ENCODE results near the gene MRPL43. TPM values are rescaled to one million over a fixed set of nuclear protein-coding genes. Genes with fewer than 3 reads are reported as not detected.
A peak's percentile ranks its signal among the peaks of the same experiment; 100 is the strongest.

The MRPL43 gene
- 86.8 TPM for polyA plus RNA-seq (2013, experiment 1 of 2)
- polyA plus RNA-seq (2013, experiment 2 of 2) = 86.1 TPM

GRCh38 chr10:100986952-100987684 lies at the start of gene MRPL43, which contains the start of gene TWNK:
MRPL43 (minus strand) TSS chr10:100987497; CDS start chr10:100987443, 54 bp downstream.
TWNK (plus strand) TSS chr10:100987543; CDS start chr10:100988211, 668 bp downstream.
- H4K91ac ChIP-seq (ENCODE audit: low read length) = peak within 1 kb of the TSS; percentile 67
- peak within 1 kb of the TSS; percentile 95 for H4K8ac ChIP-seq (ENCODE audit: low read length)
- peak within 1 kb of the TSS; percentile 60 for H3K4me2 ChIP-seq (ENCODE audit: low read length, poor library complexity, severe bottlenecking)
- H3K4me1 ChIP-seq (ENCODE audit: control insufficient read depth, insufficient read depth, low read depth, low read length) = peaks cover 24% of the 10 kb centered on the region
- DNase-seq = peak; percentile 81
- H2BK120ac ChIP-seq (ENCODE audit: low read depth, low read length) = no peak within 1 kb of the TSS
- peak within 1 kb of the TSS; percentile 90 to 93 for H3K18ac ChIP-seq (ENCODE audit: low read depth in 1 of 2, low read length in 2 of 2)
- H2BK12ac ChIP-seq (ENCODE audit: low read length in 2 of 2) = no peak within 1 kb of the TSS
- no peak within 1 kb of the TSS for H2BK5ac ChIP-seq (ENCODE audit: low read depth, low read length, poor library complexity, severe bottlenecking)
- peak within 1 kb of the TSS; percentile 92 to 94 for H3K4me3 ChIP-seq (ENCODE audit: insufficient read depth in 1 of 2, low read depth in 1 of 2, low read length in 2 of 2)
- peak within 1 kb of the TSS in 1 of 2 experiments; percentile 60 for H3K23ac ChIP-seq (ENCODE audit: low read length in 2 of 2)
- peak within 1 kb of the TSS; percentile 88 for H3K27ac ChIP-seq (ENCODE audit: low read length, poor library complexity, severe bottlenecking)
- H2BK15ac ChIP-seq (ENCODE audit: low read depth, poor library complexity, severe bottlenecking) = no peak within 1 kb of the TSS
- 2% methylated on average over 72 of the region's 75 CpGs for WGBS
- no peak within 1 kb of the TSS for H2AK5ac ChIP-seq (ENCODE audit: low read length, severe bottlenecking)
- no peaks in the 10 kb centered on the region for H3K9me3 ChIP-seq (ENCODE audit: control insufficient read depth, low read length)
- H3K4ac ChIP-seq (ENCODE audit: low read depth in 1 of 2, low read length in 2 of 2) = peak within 1 kb of the TSS; percentile 39 to 83
- peaks cover 51 to 60% of the 10 kb centered on the region in 2 experiments for H3K36me3 ChIP-seq (ENCODE audit: control insufficient read depth in 1 of 2, insufficient read depth in 2 of 2, low read depth in 1 of 2, low read length in 2 of 2)
- H3K14ac ChIP-seq (ENCODE audit: low read length in 2 of 2) = peak within 1 kb of the TSS in 1 of 2 experiments; percentile 95
- H2AFZ ChIP-seq (ENCODE audit: low read depth, low read length) = peak within 1 kb of the TSS; percentile 98
- H3K9ac ChIP-seq (ENCODE audit: low read length) = peak within 1 kb of the TSS; percentile 90
- H3K79me1 ChIP-seq (replicated peaks; ENCODE audit: low read length, poor library complexity, severe bottlenecking) = peaks cover 43% of the 10 kb centered on the region
- no peaks in the 10 kb centered on the region for H3K27me3 ChIP-seq (ENCODE audit: control insufficient read depth in 1 of 2, insufficient read depth in 1 of 2, low read length in 2 of 2)

- WGBS = 85% methylated on average over 6 of the region's 7 CpGs
- peaks cover 39% of the 10 kb centered on the region for H3K79me1 ChIP-seq (replicated peaks; ENCODE audit: low read length, poor library complexity, severe bottlenecking)
- no peak overlapping the region for H3K4me2 ChIP-seq (ENCODE audit: low read length, poor library complexity, severe bottlenecking)
These were observed 49.4 kb upstream of the MRPL43 start for GRCh38 chr10:101036726-101037125.

GRCh38 chr10:101035916-101036702 lies 48.8 kb upstream of the MRPL43 start:
- Histone ChIP-seq H3K36me3 (ENCODE audit: control insufficient read depth in 1 of 2, insufficient read depth in 2 of 2, low read depth in 1 of 2, low read length in 2 of 2) (peaks cover 61 to 62% of the 10 kb centered on the region in 2 experiments), H2BK5ac (ENCODE audit: low read depth, low read length, poor library complexity, severe bottlenecking) (no peak overlapping the region), H3K18ac (ENCODE audit: low read depth in 1 of 2, low read length in 2 of 2) (no peak overlapping the region), H3K23ac (ENCODE audit: low read length in 2 of 2) (no peak overlapping the region), H3K4me3 (ENCODE audit: insufficient read depth in 1 of 2, low read depth in 1 of 2, low read length in 2 of 2) (peak overlapping the region in 1 of 2 experiments; percentile 2), H2BK15ac (ENCODE audit: low read depth, poor library complexity, severe bottlenecking) (no peak overlapping the region), H3K9me3 (ENCODE audit: control insufficient read depth, low read length) (no peaks in the 10 kb centered on the region), H3K27me3 (ENCODE audit: control insufficient read depth in 1 of 2, insufficient read depth in 1 of 2, low read length in 2 of 2) (no peaks in the 10 kb centered on the region), H4K91ac (ENCODE audit: low read length) (no peak overlapping the region), H3K14ac (ENCODE audit: low read length in 2 of 2) (no peak overlapping the region), H3K27ac (ENCODE audit: low read length, poor library complexity, severe bottlenecking) (no peak overlapping the region), H2BK12ac (ENCODE audit: low read length in 2 of 2) (no peak overlapping the region), H2AFZ (ENCODE audit: low read depth, low read length) (no peak overlapping the region), H4K8ac (ENCODE audit: low read length) (no peak overlapping the region), H3K4me2 (ENCODE audit: low read length, poor library complexity, severe bottlenecking) (no peak overlapping the region), H3K79me1 (replicated peaks; ENCODE audit: low read length, poor library complexity, severe bottlenecking) (peaks cover 39% of the 10 kb centered on the region), H2AK5ac (ENCODE audit: low read length, severe bottlenecking) (no peak overlapping the region), H3K4ac (ENCODE audit: low read depth in 1 of 2, low read length in 2 of 2) (no peak overlapping the region), H3K9ac (ENCODE audit: low read length) (no peak overlapping the region), H2BK120ac (ENCODE audit: low read depth, low read length) (no peak overlapping the region), H3K4me1 (ENCODE audit: control insufficient read depth, insufficient read depth, low read depth, low read length) (peaks cover 6% of the 10 kb centered on the region)
- WGBS = 88% methylated on average over 10 of the region's 10 CpGs
- DNase-seq = no peak

More at GRCh38 chr10:101036726-101037125, 49.4 kb upstream of the MRPL43 start:
- Histone ChIP-seq H3K9ac (ENCODE audit: low read length) (no peak overlapping the region), H3K18ac (ENCODE audit: low read depth in 1 of 2, low read length in 2 of 2) (no peak overlapping the region), H4K8ac (ENCODE audit: low read length) (no peak overlapping the region), H3K23ac (ENCODE audit: low read length in 2 of 2) (no peak overlapping the region), H2BK12ac (ENCODE audit: low read length in 2 of 2) (no peak overlapping the region), H3K9me3 (ENCODE audit: control insufficient read depth, low read length) (no peaks in the 10 kb centered on the region), H2BK120ac (ENCODE audit: low read depth, low read length) (no peak overlapping the region), H3K4me1 (ENCODE audit: control insufficient read depth, insufficient read depth, low read depth, low read length) (peaks cover 4% of the 10 kb centered on the region), H2BK5ac (ENCODE audit: low read depth, low read length, poor library complexity, severe bottlenecking) (no peak overlapping the region), H2AFZ (ENCODE audit: low read depth, low read length) (no peak overlapping the region), H2AK5ac (ENCODE audit: low read length, severe bottlenecking) (no peak overlapping the region), H3K36me3 (ENCODE audit: control insufficient read depth in 1 of 2, insufficient read depth in 2 of 2, low read depth in 1 of 2, low read length in 2 of 2) (peaks cover 61 to 62% of the 10 kb centered on the region in 2 experiments), H3K27ac (ENCODE audit: low read length, poor library complexity, severe bottlenecking) (no peak overlapping the region), H3K14ac (ENCODE audit: low read length in 2 of 2) (no peak overlapping the region), H2BK15ac (ENCODE audit: low read depth, poor library complexity, severe bottlenecking) (no peak overlapping the region), H3K4ac (ENCODE audit: low read depth in 1 of 2, low read length in 2 of 2) (no peak overlapping the region), H3K4me3 (ENCODE audit: insufficient read depth in 1 of 2, low read depth in 1 of 2, low read length in 2 of 2) (no peak overlapping the region), H4K91ac (ENCODE audit: low read length) (no peak overlapping the region), H3K27me3 (ENCODE audit: control insufficient read depth in 1 of 2, insufficient read depth in 1 of 2, low read length in 2 of 2) (no peaks in the 10 kb centered on the region)
- no peak for DNase-seq

GRCh38 chr10:101035314-101035713 lies 48.0 kb upstream of the MRPL43 start:
- no peak overlapping the region for H2AFZ ChIP-seq (ENCODE audit: low read depth, low read length)
- H2AK5ac ChIP-seq (ENCODE audit: low read length, severe bottlenecking) = no peak overlapping the region
- no peaks in the 10 kb centered on the region for H3K9me3 ChIP-seq (ENCODE audit: control insufficient read depth, low read length)
- H2BK15ac ChIP-seq (ENCODE audit: low read depth, poor library complexity, severe bottlenecking) = no peak overlapping the region
- H4K8ac ChIP-seq (ENCODE audit: low read length) = no peak overlapping the region
- H2BK120ac ChIP-seq (ENCODE audit: low read depth, low read length) = no peak overlapping the region
- no peak overlapping the region for H3K4me3 ChIP-seq (ENCODE audit: insufficient read depth in 1 of 2, low read depth in 1 of 2, low read length in 2 of 2)
- no peak overlapping the region for H3K9ac ChIP-seq (ENCODE audit: low read length)
- peaks cover 12% of the 10 kb centered on the region for H3K4me1 ChIP-seq (ENCODE audit: control insufficient read depth, insufficient read depth, low read depth, low read length)
- no peak overlapping the region for H4K91ac ChIP-seq (ENCODE audit: low read length)
- H3K79me1 ChIP-seq (replicated peaks; ENCODE audit: low read length, poor library complexity, severe bottlenecking) = peaks cover 39% of the 10 kb centered on the region
- H3K23ac ChIP-seq (ENCODE audit: low read length in 2 of 2) = no peak overlapping the region
- DNase-seq = no peak
- H3K36me3 ChIP-seq (ENCODE audit: control insufficient read depth in 1 of 2, insufficient read depth in 2 of 2, low read depth in 1 of 2, low read length in 2 of 2) = peaks cover 57 to 60% of the 10 kb centered on the region in 2 experiments
- H3K27me3 ChIP-seq (ENCODE audit: control insufficient read depth in 1 of 2, insufficient read depth in 1 of 2, low read length in 2 of 2) = peaks cover 0 to 1% of the 10 kb centered on the region in 2 experiments
- H2BK12ac ChIP-seq (ENCODE audit: low read length in 2 of 2) = no peak overlapping the region
- 99% methylated on average over 7 of the region's 7 CpGs for WGBS
- no peak overlapping the region for H3K14ac ChIP-seq (ENCODE audit: low read length in 2 of 2)
- H3K27ac ChIP-seq (ENCODE audit: low read length, poor library complexity, severe bottlenecking) = no peak overlapping the region
- H3K18ac ChIP-seq (ENCODE audit: low read depth in 1 of 2, low read length in 2 of 2) = no peak overlapping the region
- H3K4me2 ChIP-seq (ENCODE audit: low read length, poor library complexity, severe bottlenecking) = no peak overlapping the region
- no peak overlapping the region for H2BK5ac ChIP-seq (ENCODE audit: low read depth, low read length, poor library complexity, severe bottlenecking)
- H3K4ac ChIP-seq (ENCODE audit: low read depth in 1 of 2, low read length in 2 of 2) = no peak overlapping the region
